Measurements from ENCODE around the gene DYNC2I2. TPM values are rescaled to one million over a fixed set of nuclear protein-coding genes. Genes with fewer than 3 reads are reported as not detected.
A peak's percentile ranks its signal among the peaks of the same experiment; 100 is the strongest.
"Not testable (repeated sequence)": the region's sequence is repeated elsewhere in the genome, so short reads cannot be mapped to it uniquely, and the experiment has no call there.

The DYNC2I2 gene
- total and polyA plus RNA-seq, 4 donors: 32.5 to 84.8 (median 66.0) TPM

DNA sequence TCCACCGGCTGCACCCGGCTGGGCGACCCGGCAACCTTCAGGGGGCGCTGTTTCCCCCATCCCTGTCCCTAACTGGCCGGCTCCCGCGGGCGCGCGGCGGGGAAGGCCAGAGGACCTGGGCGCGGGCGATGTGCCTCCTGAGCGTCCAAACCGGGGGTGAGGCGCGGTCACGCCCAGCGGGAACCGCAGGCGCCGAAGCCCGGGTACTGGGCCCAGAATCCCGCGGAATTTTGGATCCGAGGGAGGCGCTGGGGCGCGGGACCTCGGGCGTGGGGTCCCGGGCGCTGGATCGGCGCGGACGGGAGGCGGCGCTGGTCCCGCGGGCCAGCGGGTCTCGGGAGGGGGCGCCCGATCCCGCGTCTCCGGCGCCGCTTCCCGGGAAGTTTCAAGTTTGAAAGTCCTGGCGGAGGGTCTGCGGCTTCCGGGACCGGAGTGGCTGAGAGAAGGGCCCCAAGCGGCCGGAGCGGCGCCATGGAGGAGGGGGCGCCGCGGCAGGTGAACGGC, 45.9 kb upstream of the DYNC2I2 start, which contains the start of gene PKN3:
Gene PKN3 (plus strand): TSS at position 59 of the 504 bp plus-strand sequence. CDS start 413 bp downstream, at position 472.
- peak within 1 kb of the TSS; percentile 69 to 84 for H3K27ac ChIP-seq (ENCODE audit: low read depth in 1 of 2, low read length in 1 of 2)
- H3K9ac ChIP-seq (ENCODE audit: insufficient read depth in 1 of 2, low read length in 2 of 2): no peak within 1 kb of the TSS
- 0 to 1% methylated on average over 62 to 65 of the region's 65 CpGs for WGBS, 2 donors
- peaks cover 0 to 5% (median 0%) of the 10 kb centered on the region in 5 donors for H3K4me1 ChIP-seq (ENCODE audit: control insufficient read depth in 5 of 5, insufficient read depth in 5 of 5, low read length in 5 of 5)
- H3K27me3 ChIP-seq (ENCODE audit: control insufficient read depth in 3 of 3, insufficient read depth in 3 of 3, low read length in 2 of 3): no peaks in the 10 kb centered on the region
- peaks cover 0 to 3% (median 0%) of the 10 kb centered on the region in 4 donors for H3K36me3 ChIP-seq (ENCODE audit: control insufficient read depth in 4 of 4, insufficient read depth in 4 of 4, low read length in 4 of 4)
- peak; percentile 88 to 91 (median 89) for DNase-seq
- peak; percentile 88 for ATAC-seq (ENCODE audit: insufficient read depth, low FRiP score)
- TF ChIP-seq, protein P1, sequence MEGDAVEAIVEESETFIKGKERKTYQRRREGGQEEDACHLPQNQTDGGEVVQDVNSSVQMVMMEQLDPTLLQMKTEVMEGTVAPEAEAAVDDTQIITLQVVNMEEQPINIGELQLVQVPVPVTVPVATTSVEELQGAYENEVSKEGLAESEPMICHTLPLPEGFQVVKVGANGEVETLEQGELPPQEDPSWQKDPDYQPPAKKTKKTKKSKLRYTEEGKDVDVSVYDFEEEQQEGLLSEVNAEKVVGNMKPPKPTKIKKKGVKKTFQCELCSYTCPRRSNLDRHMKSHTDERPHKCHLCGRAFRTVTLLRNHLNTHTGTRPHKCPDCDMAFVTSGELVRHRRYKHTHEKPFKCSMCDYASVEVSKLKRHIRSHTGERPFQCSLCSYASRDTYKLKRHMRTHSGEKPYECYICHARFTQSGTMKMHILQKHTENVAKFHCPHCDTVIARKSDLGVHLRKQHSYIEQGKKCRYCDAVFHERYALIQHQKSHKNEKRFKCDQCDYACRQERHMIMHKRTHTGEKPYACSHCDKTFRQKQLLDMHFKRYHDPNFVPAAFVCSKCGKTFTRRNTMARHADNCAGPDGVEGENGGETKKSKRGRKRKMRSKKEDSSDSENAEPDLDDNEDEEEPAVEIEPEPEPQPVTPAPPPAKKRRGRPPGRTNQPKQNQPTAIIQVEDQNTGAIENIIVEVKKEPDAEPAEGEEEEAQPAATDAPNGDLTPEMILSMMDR (IDR thresholded peaks at IDR 0.05; ENCODE audit: control extremely low read depth, extremely low read depth): peak; percentile 49
- H3K4me3 ChIP-seq: peak within 1 kb of the TSS; percentile 69
- H3K9me3 ChIP-seq (ENCODE audit: control insufficient read depth in 4 of 4, insufficient read depth in 3 of 4, low read length in 3 of 4): no peaks in the 10 kb centered on the region

DNA sequence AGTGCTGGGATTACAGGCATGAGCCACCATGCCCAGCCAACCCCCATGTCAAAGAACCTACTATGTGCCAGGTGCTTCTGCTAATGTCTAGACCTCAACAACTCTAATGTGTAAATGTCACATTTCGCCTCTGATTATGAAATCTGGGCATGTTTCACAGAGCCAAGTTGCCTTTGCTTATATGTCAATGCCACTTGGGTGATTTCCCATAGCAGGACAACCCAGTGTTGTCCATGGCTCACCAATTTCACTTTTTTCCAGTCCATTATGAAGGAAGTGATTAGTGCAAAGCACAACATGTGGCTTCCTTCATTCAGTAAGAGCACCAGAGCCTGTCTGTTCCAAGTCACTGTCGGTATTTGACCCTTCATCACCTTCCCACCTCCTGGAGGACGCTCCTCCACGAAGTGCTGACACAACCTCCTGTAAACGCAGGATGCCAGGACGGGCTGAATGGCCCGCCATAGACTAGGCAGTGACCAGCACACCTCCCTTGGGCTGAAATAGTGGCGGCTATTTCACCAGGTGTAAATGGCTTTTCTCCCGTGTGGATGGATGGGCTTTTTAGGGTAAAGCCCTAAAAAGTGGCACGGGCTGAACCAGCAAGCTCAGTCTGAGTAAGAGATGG, 44.7 kb upstream of the DYNC2I2 start:
- Histone ChIP-seq H3K9me3 (ENCODE audit: control insufficient read depth in 4 of 4, insufficient read depth in 3 of 4, low read length in 3 of 4) (no peaks in the 10 kb centered on the region), H3K9ac (ENCODE audit: insufficient read depth in 1 of 2, low read length in 2 of 2) (no peak overlapping the region), H3K27me3 (ENCODE audit: control insufficient read depth in 3 of 3, insufficient read depth in 3 of 3, low read length in 2 of 3) (no peaks in the 10 kb centered on the region), H3K4me1 (ENCODE audit: control insufficient read depth in 5 of 5, insufficient read depth in 5 of 5, low read length in 5 of 5) (peaks cover 0 to 5% (median 0%) of the 10 kb centered on the region in 5 donors), H3K36me3 (ENCODE audit: control insufficient read depth in 4 of 4, insufficient read depth in 4 of 4, low read length in 4 of 4) (peaks cover 0 to 2% (median under 1%) of the 10 kb centered on the region in 4 donors), H3K27ac (ENCODE audit: low read depth in 1 of 2, low read length in 1 of 2) (no peak overlapping the region), H3K4me3 (no peak overlapping the region)
- ATAC-seq (ENCODE audit: insufficient read depth, low FRiP score) (no peak), DNase-seq (no peak)
- WGBS, 2 donors: 75 to 86% methylated on average over 10 of the region's 10 CpGs
- TF ChIP-seq, protein P1 (IDR thresholded peaks at IDR 0.05; ENCODE audit: control extremely low read depth, extremely low read depth): no peak

DNA sequence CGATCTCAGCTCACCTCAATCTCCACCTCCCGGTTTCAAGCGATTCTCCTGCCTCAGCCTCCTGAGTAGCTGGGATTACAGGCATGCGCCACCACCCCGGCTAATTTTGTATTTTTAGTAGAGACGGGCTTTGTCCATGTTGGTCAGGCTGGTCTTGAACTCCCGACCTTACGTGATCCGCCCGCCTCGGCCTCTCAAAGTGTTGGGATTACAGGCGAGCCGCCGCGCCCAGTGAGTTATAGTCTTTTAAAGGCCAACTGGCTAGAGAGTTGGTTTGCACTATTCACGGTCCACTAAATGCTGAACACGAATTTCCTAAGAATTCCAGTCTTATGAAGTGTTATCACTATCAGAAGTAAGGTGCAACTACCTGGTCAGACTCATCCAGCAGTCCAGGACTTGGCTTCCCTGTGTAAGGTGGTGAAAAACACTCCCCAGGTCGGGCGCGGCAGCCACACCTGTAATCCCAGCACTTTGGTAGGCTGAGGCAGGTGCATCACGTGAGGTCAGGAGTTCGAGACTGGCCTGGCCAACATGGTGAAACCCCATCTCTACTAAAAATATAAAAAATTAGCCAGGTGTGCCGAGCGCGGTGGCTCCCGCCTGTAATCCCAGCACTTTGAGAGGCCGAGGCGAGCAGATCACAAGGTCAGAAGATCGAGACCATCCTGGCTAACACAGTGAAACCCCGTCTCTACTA, 42.6 kb upstream of the DYNC2I2 start:
- DNase-seq; H3K27ac ChIP-seq (ENCODE audit: low read depth in 1 of 2, low read length in 1 of 2); H3K4me3 ChIP-seq; H3K9ac ChIP-seq (ENCODE audit: insufficient read depth in 1 of 2, low read length in 2 of 2); H3K4me1 ChIP-seq (ENCODE audit: control insufficient read depth in 5 of 5, insufficient read depth in 5 of 5, low read length in 5 of 5); H3K9me3 ChIP-seq (ENCODE audit: control insufficient read depth in 4 of 4, insufficient read depth in 3 of 4, low read length in 3 of 4); H3K27me3 ChIP-seq (ENCODE audit: control insufficient read depth in 3 of 3, insufficient read depth in 3 of 3, low read length in 2 of 3); ATAC-seq (ENCODE audit: insufficient read depth, low FRiP score): not testable (repeated sequence)
- peaks cover 6 to 11% (median 7%) of the 10 kb centered on the region in 4 donors for H3K36me3 ChIP-seq (ENCODE audit: control insufficient read depth in 4 of 4, insufficient read depth in 4 of 4, low read length in 4 of 4)
- 95% methylated on average over 29 to 30 of the region's 30 CpGs for WGBS, 2 donors

All from lung (tissue), 12 donors.